ENCODE data around the gene KIAA1671.

- TF ChIP-seq ZNF362 (CRISPR knock-in tag; IDR thresholded peaks at IDR 0.05; ENCODE audit: borderline replicate concordance) (no peak), POLR2AphosphoS5 (IDR thresholded peaks at IDR 0.05; ENCODE audit: low read depth, low read length) (no peak), E2F1 (CRISPR knock-in tag; IDR thresholded peaks at IDR 0.05) (no peak), RBFOX2 (IDR thresholded peaks at IDR 0.05; ENCODE audit: low read depth, low read length) (no peak), EP300 (IDR thresholded peaks at IDR 0.05; ENCODE audit: low read depth in 2 of 2, low read length in 2 of 2) (no peak), EP300 (CRISPR knock-in tag; IDR thresholded peaks at IDR 0.05; ENCODE audit: borderline replicate concordance) (no peak), SKIL (CRISPR knock-in tag; IDR thresholded peaks at IDR 0.05; ENCODE audit: borderline replicate concordance) (no peak), UBTF (CRISPR knock-in tag; IDR thresholded peaks at IDR 0.05) (no peak), MXI1 (IDR thresholded peaks at IDR 0.05; ENCODE audit: borderline replicate concordance, low read depth, low read length) (no peak), CTCF (CRISPR knock-in tag; IDR thresholded peaks at IDR 0.05) (peak; percentile 10; the same call in 1 of the 2 replicates), RNF2 (conservative IDR thresholded peaks at IDR 0.05; ENCODE audit: low read depth) (no peak), HNRNPLL (IDR thresholded peaks at IDR 0.05; ENCODE audit: low read depth, low read length, poor library complexity, severe bottlenecking) (no peak), ZBTB40 (IDR thresholded peaks at IDR 0.05) (no peak), ZBTB40 (CRISPR knock-in tag; IDR thresholded peaks at IDR 0.05) (no peak), ZNF282 (IDR thresholded peaks at IDR 0.05; ENCODE audit: partially characterized antibody) (no peak)
These were observed 285.0 kb downstream of the KIAA1671 start for GRCh38 chr22:25237503-25237902.
